Activated T-cell treated with anti-CD3 and anti-CD28 coated beads for 4 hours (primary cell): ENCODE measurements around the gene EEF2KMT.
"Not testable (repeated sequence)": the region's sequence is repeated elsewhere in the genome, so short reads cannot be mapped to it uniquely, and the experiment has no call there.

ENCODE experiments used
- DNase-seq: peaks from one replicate; pipeline ENCODE4 v3.0.0-alpha.2; 2020

EEF2KMT gene

GRCh38 chr16:5070431-5071186 lies 27.0 kb downstream of the EEF2KMT start:
- no peak for DNase-seq

GRCh38 chr16:5069854-5070253 lies 27.7 kb downstream of the EEF2KMT start:
- DNase-seq: no peak

- DNase-seq: no peak
Observed at GRCh38 chr16:5069048-5069447, 28.5 kb downstream of the EEF2KMT start.

GRCh38 chr16:5066511-5066910 lies 31.1 kb downstream of the EEF2KMT start:
- DNase-seq: no peak

GRCh38 chr16:5065813-5066212 lies 31.8 kb downstream of the EEF2KMT start, which contains the start of gene C16orf89:
Gene C16orf89 (minus strand): TSS chr16:5065956. CDS start chr16:5065908, 48 bp downstream.
- no peak for DNase-seq

- no peak for DNase-seq
Observed at GRCh38 chr16:5065326-5065725, 32.3 kb downstream of the EEF2KMT start.

- DNase-seq: no peak
Observed at GRCh38 chr16:5064915-5065314, 32.7 kb downstream of the EEF2KMT start.

- no peak for DNase-seq
Observed at GRCh38 chr16:5062790-5063765, 34.5 kb downstream of the EEF2KMT start.

- DNase-seq: no peak
Observed at GRCh38 chr16:5062051-5062450, 35.5 kb downstream of the EEF2KMT start.

- no peak for DNase-seq
Observed at GRCh38 chr16:5060073-5060641, 37.4 kb downstream of the EEF2KMT start.

- no peak for DNase-seq
Observed at GRCh38 chr16:5059386-5060072, 38.1 kb downstream of the EEF2KMT start.

- DNase-seq: no peak
Observed at GRCh38 chr16:5058476-5058875, 39.1 kb downstream of the EEF2KMT start.

- peak; percentile 32 for DNase-seq
Observed at GRCh38 chr16:5056352-5056751, 41.2 kb downstream of the EEF2KMT start.

- no peak for DNase-seq
Observed at GRCh38 chr16:5054876-5055865, 42.4 kb downstream of the EEF2KMT start.

- no peak for DNase-seq
Observed at GRCh38 chr16:5046914-5047313, 50.7 kb downstream of the EEF2KMT start.

- no peak for DNase-seq
Observed at GRCh38 chr16:5045499-5046115, 52.0 kb downstream of the EEF2KMT start.

GRCh38 chr16:5044581-5044980 lies 53.0 kb downstream of the EEF2KMT start:
- DNase-seq: not testable (repeated sequence)

- no peak for DNase-seq
Observed at GRCh38 chr16:5044011-5044540, 53.5 kb downstream of the EEF2KMT start.

GRCh38 chr16:5042574-5043171 lies 54.9 kb downstream of the EEF2KMT start:
- DNase-seq: no peak

GRCh38 chr16:5041600-5042133 lies 55.9 kb downstream of the EEF2KMT start:
- DNase-seq: no peak
